Stimulated activated CD8-positive, alpha-beta memory T cell treated with anti-CD3 and anti-CD28 coated beads, Interleukin-12 subunit alpha, Interleukin-12 subunit beta, amount 100 ng/mL, for 24 hours (primary cell): ENCODE results near the gene IDUA.
A peak's percentile ranks its signal among the peaks of the same experiment; 100 is the strongest.
"Not testable (repeated sequence)": the region's sequence is repeated elsewhere in the genome, so short reads cannot be mapped to it uniquely, and the experiment has no call there.

Experiments
- DNase-seq: peaks from one replicate; pipeline ENCODE4 v3.0.0-alpha.2; 2020; ENCODE audit errors: extremely low read depth

Gene IDUA

GRCh38 chr4:986879-987623, at the start of gene IDUA:
Gene IDUA (plus strand): TSS chr4:987044. CDS start chr4:987085, 41 bp downstream.
- DNase-seq: peak; percentile 75

- DNase-seq: not testable (repeated sequence)
These were observed 47.3 kb upstream of the IDUA start for GRCh38 chr4:939508-939907.

GRCh38 chr4:945274-946102, 41.4 kb upstream of the IDUA start:
- DNase-seq: no peak

GRCh38 chr4:946103-946450, 40.8 kb upstream of the IDUA start:
- no peak for DNase-seq

- DNase-seq: no peak
These were observed 40.0 kb upstream of the IDUA start for GRCh38 chr4:946517-947471.

GRCh38 chr4:947491-947971, 39.3 kb upstream of the IDUA start:
- no peak for DNase-seq

GRCh38 chr4:948101-948935, 38.5 kb upstream of the IDUA start:
- no peak for DNase-seq

GRCh38 chr4:948936-949300, 37.9 kb upstream of the IDUA start:
- no peak for DNase-seq

GRCh38 chr4:949656-950055, 37.2 kb upstream of the IDUA start:
- no peak for DNase-seq

GRCh38 chr4:950136-951020, 36.5 kb upstream of the IDUA start:
- no peak for DNase-seq

- no peak for DNase-seq
These were observed 35.7 kb upstream of the IDUA start for GRCh38 chr4:951186-951585.

- no peak for DNase-seq
These were observed 35.0 kb upstream of the IDUA start for GRCh38 chr4:951594-952468.

- DNase-seq: no peak
These were observed 33.8 kb upstream of the IDUA start for GRCh38 chr4:952881-953573.

- DNase-seq: no peak
These were observed 33.3 kb upstream of the IDUA start for GRCh38 chr4:953574-953915.

GRCh38 chr4:954211-955020, 32.4 kb upstream of the IDUA start:
- no peak for DNase-seq

GRCh38 chr4:955161-955921, 31.5 kb upstream of the IDUA start:
- no peak for DNase-seq

GRCh38 chr4:955931-956381, 30.9 kb upstream of the IDUA start:
- DNase-seq: no peak
